ENCODE measurements around the gene WDR89. TPM values are rescaled to one million over a fixed set of nuclear protein-coding genes. Genes with fewer than 3 reads are reported as not detected.

The WDR89 gene
- total RNA-seq, 1 donor from 2014 or later: 9.6 TPM

DNA sequence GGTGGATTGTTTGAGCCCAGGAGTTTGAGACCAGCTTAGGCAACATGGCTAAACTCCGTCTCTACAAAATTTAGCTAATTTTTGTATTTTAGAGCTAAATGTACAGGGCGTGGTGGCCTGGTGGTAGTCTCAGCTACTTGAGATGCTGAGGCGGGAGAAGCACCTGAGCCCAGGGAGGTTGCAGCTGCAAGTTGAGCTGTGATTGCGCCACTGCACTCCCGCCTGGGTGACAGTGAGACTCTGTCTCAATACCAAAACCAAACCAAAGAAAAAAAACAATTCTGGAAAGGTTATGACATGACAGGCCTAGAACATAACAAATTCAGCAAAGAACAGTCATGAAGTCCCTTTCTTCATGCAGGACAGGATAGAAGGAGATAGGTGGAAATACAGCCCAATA lies 25.7 kb downstream of the WDR89 start:
- Mint-ChIP-seq H3K9me3 (ENCODE audit: unreplicated experiment) (no peaks in the 10 kb centered on the region), H3K4me1 (ENCODE audit: low read depth, unreplicated experiment) (peaks cover 2% of the 10 kb centered on the region), H3K27me3 (ENCODE audit: unreplicated experiment) (no peaks in the 10 kb centered on the region), H3K4me3 (ENCODE audit: unreplicated experiment) (no peak overlapping the region), H3K27ac (ENCODE audit: unreplicated experiment) (no peak overlapping the region), H3K36me3 (ENCODE audit: unreplicated experiment) (no peaks in the 10 kb centered on the region)
- TF ChIP-seq, protein P1, sequence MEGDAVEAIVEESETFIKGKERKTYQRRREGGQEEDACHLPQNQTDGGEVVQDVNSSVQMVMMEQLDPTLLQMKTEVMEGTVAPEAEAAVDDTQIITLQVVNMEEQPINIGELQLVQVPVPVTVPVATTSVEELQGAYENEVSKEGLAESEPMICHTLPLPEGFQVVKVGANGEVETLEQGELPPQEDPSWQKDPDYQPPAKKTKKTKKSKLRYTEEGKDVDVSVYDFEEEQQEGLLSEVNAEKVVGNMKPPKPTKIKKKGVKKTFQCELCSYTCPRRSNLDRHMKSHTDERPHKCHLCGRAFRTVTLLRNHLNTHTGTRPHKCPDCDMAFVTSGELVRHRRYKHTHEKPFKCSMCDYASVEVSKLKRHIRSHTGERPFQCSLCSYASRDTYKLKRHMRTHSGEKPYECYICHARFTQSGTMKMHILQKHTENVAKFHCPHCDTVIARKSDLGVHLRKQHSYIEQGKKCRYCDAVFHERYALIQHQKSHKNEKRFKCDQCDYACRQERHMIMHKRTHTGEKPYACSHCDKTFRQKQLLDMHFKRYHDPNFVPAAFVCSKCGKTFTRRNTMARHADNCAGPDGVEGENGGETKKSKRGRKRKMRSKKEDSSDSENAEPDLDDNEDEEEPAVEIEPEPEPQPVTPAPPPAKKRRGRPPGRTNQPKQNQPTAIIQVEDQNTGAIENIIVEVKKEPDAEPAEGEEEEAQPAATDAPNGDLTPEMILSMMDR (IDR thresholded peaks at IDR 0.05; ENCODE audit: partially characterized antibody, unreplicated experiment): no peak
- no peak for DNase-seq

DNA sequence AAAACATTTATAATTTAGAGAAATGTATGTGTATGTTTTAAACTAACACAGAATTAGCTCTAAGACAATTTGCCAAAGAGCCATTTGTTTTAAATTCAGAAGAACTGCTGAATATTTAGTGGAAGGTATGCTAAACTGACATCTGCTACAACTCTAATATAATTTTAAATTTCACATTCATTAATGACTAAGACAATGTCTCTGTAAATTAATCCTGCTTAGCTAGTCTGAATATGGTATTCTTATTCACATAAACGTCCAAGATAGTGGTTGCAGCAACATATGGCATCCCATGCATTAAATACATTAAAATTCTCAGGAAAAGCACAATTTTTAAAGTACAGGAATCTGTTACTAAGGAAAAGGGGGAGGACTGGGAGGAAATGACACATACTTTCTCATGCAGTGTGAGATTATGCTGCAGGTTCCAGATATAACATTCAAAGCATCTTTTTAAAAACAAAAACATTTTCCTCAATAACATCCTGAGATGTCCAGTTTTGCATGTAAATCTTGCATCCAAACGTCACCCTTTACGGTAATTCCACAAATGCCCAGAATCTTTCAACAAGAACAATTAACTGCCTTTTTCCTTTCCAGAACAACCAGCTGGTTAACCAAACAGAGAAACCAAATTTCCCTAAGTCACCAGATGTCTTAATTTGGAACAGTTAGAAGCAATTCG lies 26.9 kb downstream of the WDR89 start:
- H3K4me1 Mint-ChIP-seq (ENCODE audit: low read depth, unreplicated experiment): peaks cover 2% of the 10 kb centered on the region
- TF ChIP-seq, protein P1 (IDR thresholded peaks at IDR 0.05; ENCODE audit: partially characterized antibody, unreplicated experiment): no peak
- no peaks in the 10 kb centered on the region for H3K36me3 Mint-ChIP-seq (ENCODE audit: unreplicated experiment)
- no peaks in the 10 kb centered on the region for H3K27me3 Mint-ChIP-seq (ENCODE audit: unreplicated experiment)
- no peak overlapping the region for H3K4me3 Mint-ChIP-seq (ENCODE audit: unreplicated experiment)
- H3K27ac Mint-ChIP-seq (ENCODE audit: unreplicated experiment): peak overlapping the region; percentile 57
- H3K9me3 Mint-ChIP-seq (ENCODE audit: unreplicated experiment): no peaks in the 10 kb centered on the region
- no peak for DNase-seq

DNA sequence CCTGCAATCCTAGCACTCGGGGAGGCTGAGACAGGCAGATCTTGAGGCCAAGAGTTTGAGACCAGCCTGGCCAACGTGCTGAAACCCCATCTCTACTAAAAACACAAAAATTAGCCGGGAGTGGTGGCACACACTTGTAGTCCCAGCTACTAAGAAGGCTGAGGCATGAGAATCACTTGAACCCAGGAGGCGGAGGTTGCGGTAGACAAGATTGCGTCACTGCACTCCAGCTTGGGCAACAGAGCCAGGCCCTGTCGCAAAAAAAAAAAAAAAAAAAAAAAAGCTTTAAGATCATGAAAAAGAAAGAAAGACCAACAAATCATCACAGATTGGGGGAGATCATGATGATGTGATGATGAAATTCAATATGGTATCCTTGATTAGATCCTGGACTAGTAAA lies 30.6 kb downstream of the WDR89 start:
- H3K27ac Mint-ChIP-seq (ENCODE audit: unreplicated experiment): no peak overlapping the region
- DNase-seq: no peak
- TF ChIP-seq, protein P1 (IDR thresholded peaks at IDR 0.05; ENCODE audit: partially characterized antibody, unreplicated experiment): no peak
- H3K36me3 Mint-ChIP-seq (ENCODE audit: unreplicated experiment): no peaks in the 10 kb centered on the region
- no peaks in the 10 kb centered on the region for H3K9me3 Mint-ChIP-seq (ENCODE audit: unreplicated experiment)
- H3K4me3 Mint-ChIP-seq (ENCODE audit: unreplicated experiment): no peak overlapping the region
- peaks cover 2% of the 10 kb centered on the region for H3K4me1 Mint-ChIP-seq (ENCODE audit: low read depth, unreplicated experiment)
- no peaks in the 10 kb centered on the region for H3K27me3 Mint-ChIP-seq (ENCODE audit: unreplicated experiment)

DNA sequence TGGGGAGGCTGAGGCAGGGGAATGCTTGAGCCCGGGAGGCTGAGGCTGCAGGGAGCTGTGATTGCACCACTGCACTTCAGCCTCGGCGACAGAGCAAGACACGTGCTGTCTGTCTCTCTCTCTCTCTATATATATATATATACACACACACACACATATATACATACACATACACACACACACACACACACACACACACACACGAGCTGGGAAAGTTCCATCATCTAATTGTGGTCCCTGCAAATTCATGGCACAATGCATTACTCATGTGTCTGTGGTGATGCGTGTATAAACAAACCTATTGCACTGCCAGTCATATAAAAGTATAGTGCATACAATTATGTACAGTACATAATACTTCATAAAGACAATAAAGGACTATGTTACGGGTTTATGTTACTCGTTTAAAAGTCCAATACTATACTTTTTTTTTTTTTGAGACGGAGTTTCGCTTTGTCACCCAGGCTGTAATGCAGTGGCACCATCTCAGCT lies 36.6 kb downstream of the WDR89 start:
- Mint-ChIP-seq H3K4me1 (ENCODE audit: low read depth, unreplicated experiment) (no peaks in the 10 kb centered on the region), H3K9me3 (ENCODE audit: unreplicated experiment) (no peaks in the 10 kb centered on the region), H3K27me3 (ENCODE audit: unreplicated experiment) (no peaks in the 10 kb centered on the region), H3K27ac (ENCODE audit: unreplicated experiment) (no peak overlapping the region), H3K36me3 (ENCODE audit: unreplicated experiment) (peaks cover 4% of the 10 kb centered on the region), H3K4me3 (ENCODE audit: unreplicated experiment) (no peak overlapping the region)
- no peak for DNase-seq
- TF ChIP-seq, protein P1 (IDR thresholded peaks at IDR 0.05; ENCODE audit: partially characterized antibody, unreplicated experiment): no peak

DNA sequence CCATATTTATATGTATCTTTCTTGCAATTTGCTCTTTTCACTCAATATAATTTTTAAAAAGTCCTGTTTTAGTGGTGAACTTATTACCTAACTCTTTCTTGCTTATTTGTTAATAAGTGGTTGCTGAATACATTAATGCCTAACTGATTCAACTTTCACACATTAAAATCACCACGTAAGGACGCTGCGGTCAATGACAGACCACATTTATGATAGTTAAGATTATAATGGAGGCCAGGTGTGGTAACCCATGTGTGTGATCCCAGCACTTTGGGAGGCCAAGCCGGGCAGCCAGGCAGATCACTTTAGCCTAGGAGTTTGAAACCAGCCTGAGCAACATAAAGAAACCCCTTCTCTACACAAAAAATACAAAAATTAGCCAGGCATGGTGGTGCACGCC lies 37.0 kb downstream of the WDR89 start:
- DNase-seq: no peak
- Mint-ChIP-seq H3K4me1 (ENCODE audit: low read depth, unreplicated experiment) (no peaks in the 10 kb centered on the region), H3K27ac (ENCODE audit: unreplicated experiment) (no peak overlapping the region), H3K27me3 (ENCODE audit: unreplicated experiment) (no peaks in the 10 kb centered on the region), H3K4me3 (ENCODE audit: unreplicated experiment) (no peak overlapping the region), H3K9me3 (ENCODE audit: unreplicated experiment) (no peaks in the 10 kb centered on the region), H3K36me3 (ENCODE audit: unreplicated experiment) (peaks cover 4% of the 10 kb centered on the region)
- TF ChIP-seq, protein P1 (IDR thresholded peaks at IDR 0.05; ENCODE audit: partially characterized antibody, unreplicated experiment): no peak

Data from glutamatergic neuron (in vitro differentiated cells).